ENCODE measurements around the gene AP2B1. TPM values are rescaled to one million over a fixed set of nuclear protein-coding genes. Genes with fewer than 3 reads are reported as not detected.

AP2B1 gene
- polyA plus RNA-seq, 1 donor (not counting 4 experiments of a cell fraction or from before 2014, with no cell fraction given), result 189 TPM

- dilution Hi-C loops (cut with MboI; ENCODE audit: extremely low pct_ligation_motif_present, low sequenced_read_pairs), result no loop called here
- Histone ChIP-seq H3K79me2 (ENCODE audit: control insufficient read depth, insufficient read depth, low read length) (no peaks in the 10 kb centered on the region), H3K27ac (ENCODE audit: control insufficient read depth, insufficient read depth, low read length) (no peak overlapping the region), H2AFZ (ENCODE audit: control insufficient read depth, low read length) (no peak overlapping the region), H3K9me1 (ENCODE audit: control insufficient read depth, extremely low read depth, insufficient read depth, low read length) (no peaks in the 10 kb centered on the region), H3K27me3 (ENCODE audit: control insufficient read depth, extremely low read depth, insufficient read depth, low read length) (no peaks in the 10 kb centered on the region), H3K9ac (ENCODE audit: control insufficient read depth, extremely low read depth, insufficient read depth, low read length) (no peak overlapping the region), H3K9me3 (ENCODE audit: control insufficient read depth, low read depth, low read length) (no peaks in the 10 kb centered on the region), H3K4me2 (ENCODE audit: control insufficient read depth, extremely low read depth, insufficient read depth, low read depth, low read length) (no peak overlapping the region), H3K4me1 (ENCODE audit: control insufficient read depth, extremely low read depth, insufficient read depth, low read length) (no peaks in the 10 kb centered on the region), H3K4me3 (ENCODE audit: control insufficient read depth in 2 of 3, extremely low read depth in 1 of 3, insufficient read depth in 2 of 3, low read depth in 1 of 3, low read length in 3 of 3) (no peak overlapping the region), H4K20me1 (ENCODE audit: control insufficient read depth, extremely low read depth, insufficient read depth, low read length) (no peaks in the 10 kb centered on the region), H3K36me3 (ENCODE audit: control insufficient read depth in 2 of 2, extremely low read depth in 1 of 2, insufficient read depth in 2 of 2, low read length in 2 of 2) (peaks cover 10 to 15% of the 10 kb centered on the region in 2 experiments)
- TF ChIP-seq, protein P1, sequence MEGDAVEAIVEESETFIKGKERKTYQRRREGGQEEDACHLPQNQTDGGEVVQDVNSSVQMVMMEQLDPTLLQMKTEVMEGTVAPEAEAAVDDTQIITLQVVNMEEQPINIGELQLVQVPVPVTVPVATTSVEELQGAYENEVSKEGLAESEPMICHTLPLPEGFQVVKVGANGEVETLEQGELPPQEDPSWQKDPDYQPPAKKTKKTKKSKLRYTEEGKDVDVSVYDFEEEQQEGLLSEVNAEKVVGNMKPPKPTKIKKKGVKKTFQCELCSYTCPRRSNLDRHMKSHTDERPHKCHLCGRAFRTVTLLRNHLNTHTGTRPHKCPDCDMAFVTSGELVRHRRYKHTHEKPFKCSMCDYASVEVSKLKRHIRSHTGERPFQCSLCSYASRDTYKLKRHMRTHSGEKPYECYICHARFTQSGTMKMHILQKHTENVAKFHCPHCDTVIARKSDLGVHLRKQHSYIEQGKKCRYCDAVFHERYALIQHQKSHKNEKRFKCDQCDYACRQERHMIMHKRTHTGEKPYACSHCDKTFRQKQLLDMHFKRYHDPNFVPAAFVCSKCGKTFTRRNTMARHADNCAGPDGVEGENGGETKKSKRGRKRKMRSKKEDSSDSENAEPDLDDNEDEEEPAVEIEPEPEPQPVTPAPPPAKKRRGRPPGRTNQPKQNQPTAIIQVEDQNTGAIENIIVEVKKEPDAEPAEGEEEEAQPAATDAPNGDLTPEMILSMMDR (optimal IDR thresholded peaks at IDR 0.05 in 1 of 3, IDR thresholded peaks at IDR 0.05 in 1 of 3, conservative IDR thresholded peaks at IDR 0.05 in 1 of 3; ENCODE audit: extremely low read depth in 1 of 3, insufficient read depth in 2 of 3, low read length in 3 of 3), result no peak
- no peak for TF ChIP-seq EZH2 (IDR thresholded peaks at IDR 0.05; ENCODE audit: low read length)
- FAIRE-seq (no peak), DNase-seq (ENCODE audit: low read depth, low spot score) (no peak)
These were observed 78.9 kb downstream of the AP2B1 start for GRCh38 chr17:35666070-35666469.

DNA sequence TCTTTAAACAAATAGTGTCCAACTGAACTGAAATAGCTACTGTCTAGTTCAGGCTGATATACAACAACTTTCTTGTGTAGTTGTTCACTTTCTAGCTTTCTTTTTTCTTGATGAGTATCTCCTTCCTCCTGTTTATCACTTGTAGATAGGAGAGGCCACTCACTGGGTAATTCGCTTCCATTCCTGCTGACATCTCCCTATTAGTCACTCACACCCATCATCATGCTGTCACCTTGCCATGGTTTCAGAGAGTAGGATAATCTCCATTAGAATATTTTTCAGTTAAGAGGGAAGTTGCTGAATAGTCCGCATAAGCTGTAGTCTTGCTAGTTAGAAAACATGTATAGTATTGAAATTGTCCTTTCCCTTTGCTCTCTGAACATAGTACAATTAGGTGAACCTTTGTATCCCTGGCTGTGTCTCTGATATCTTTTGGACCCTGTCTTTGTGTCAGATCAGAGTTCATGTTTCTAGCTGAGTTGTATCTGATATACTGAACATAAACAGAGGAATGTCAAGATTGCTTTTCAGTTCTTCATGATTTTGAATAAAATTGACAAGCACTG lies 79.9 kb downstream of the AP2B1 start:
- H4K20me1 ChIP-seq (ENCODE audit: control insufficient read depth, extremely low read depth, insufficient read depth, low read length), result no peaks in the 10 kb centered on the region
- no peak overlapping the region for H3K9ac ChIP-seq (ENCODE audit: control insufficient read depth, extremely low read depth, insufficient read depth, low read length)
- no peaks in the 10 kb centered on the region for H3K4me1 ChIP-seq (ENCODE audit: control insufficient read depth, extremely low read depth, insufficient read depth, low read length)
- H3K79me2 ChIP-seq (ENCODE audit: control insufficient read depth, insufficient read depth, low read length), result no peaks in the 10 kb centered on the region
- no peak overlapping the region for H2AFZ ChIP-seq (ENCODE audit: control insufficient read depth, low read length)
- no peak overlapping the region for H3K27ac ChIP-seq (ENCODE audit: control insufficient read depth, insufficient read depth, low read length)
- H3K9me1 ChIP-seq (ENCODE audit: control insufficient read depth, extremely low read depth, insufficient read depth, low read length), result no peaks in the 10 kb centered on the region
- dilution Hi-C loops (cut with MboI; ENCODE audit: extremely low pct_ligation_motif_present, low sequenced_read_pairs), result no loop called here
- no peak for DNase-seq (ENCODE audit: low read depth, low spot score)
- no peaks in the 10 kb centered on the region for H3K9me3 ChIP-seq (ENCODE audit: control insufficient read depth, low read depth, low read length)
- no peak for TF ChIP-seq EZH2 (IDR thresholded peaks at IDR 0.05; ENCODE audit: low read length)
- TF ChIP-seq, protein P1 (optimal IDR thresholded peaks at IDR 0.05 in 1 of 3, IDR thresholded peaks at IDR 0.05 in 1 of 3, conservative IDR thresholded peaks at IDR 0.05 in 1 of 3; ENCODE audit: extremely low read depth in 1 of 3, insufficient read depth in 2 of 3, low read length in 3 of 3), result no peak
- FAIRE-seq, result no peak
- no peak overlapping the region for H3K4me2 ChIP-seq (ENCODE audit: control insufficient read depth, extremely low read depth, insufficient read depth, low read depth, low read length)
- peaks cover 13% of the 10 kb centered on the region in 2 experiments for H3K36me3 ChIP-seq (ENCODE audit: control insufficient read depth in 2 of 2, extremely low read depth in 1 of 2, insufficient read depth in 2 of 2, low read length in 2 of 2)
- no peak overlapping the region for H3K4me3 ChIP-seq (ENCODE audit: control insufficient read depth in 2 of 3, extremely low read depth in 1 of 3, insufficient read depth in 2 of 3, low read depth in 1 of 3, low read length in 3 of 3)
- H3K27me3 ChIP-seq (ENCODE audit: control insufficient read depth, extremely low read depth, insufficient read depth, low read length), result no peaks in the 10 kb centered on the region
